Astrocyte of the spinal cord (primary cell): ENCODE data around the gene LRRC27.

Experiments
- DNase-seq: peaks from one replicate; pipeline ENCODE4 v3.0.0; 2011; ENCODE audit warnings: low read depth, low spot score
- H3K4me3 ChIP-seq: 2 replicates; pipeline ENCODE4 v1.5.1; 2011; ENCODE audit warnings: low read depth, mild to moderate bottlenecking, low read length, moderate library complexity
- CTCF ChIP-seq: IDR thresholded peaks from 2 replicates; pipeline ENCODE4 v1.5.1; 2012; ENCODE audit warnings: low read depth, mild to moderate bottlenecking, low read length, inconsistent platforms
- in situ Hi-C: cut with HindIII; loops from 2 replicates; pipeline ENCODE4 v1.10.0; 2017; ENCODE audit warnings: low sequenced_read_pairs

Gene LRRC27

GRCh38 chr10:132338876-132339275 lies 6.9 kb downstream of the LRRC27 start:
- no peak for TF ChIP-seq CTCF
- in situ Hi-C loops, result no loop called here
- DNase-seq, result no peak
- no peak overlapping the region for H3K4me3 ChIP-seq

- no peak overlapping the region for H3K4me3 ChIP-seq
- DNase-seq, result no peak
- TF ChIP-seq CTCF, result no peak
- in situ Hi-C loops, result no loop called here
Observed at GRCh38 chr10:132339276-132339675, 7.3 kb downstream of the LRRC27 start.

- no peak for TF ChIP-seq CTCF
- DNase-seq, result no peak
- in situ Hi-C loops, result no loop called here
- no peak overlapping the region for H3K4me3 ChIP-seq
Observed at GRCh38 chr10:132341017-132341416, 9.0 kb downstream of the LRRC27 start.

GRCh38 chr10:132341781-132342180 lies 9.8 kb downstream of the LRRC27 start:
- no peak overlapping the region for H3K4me3 ChIP-seq
- in situ Hi-C loops, result no loop called here
- DNase-seq, result no peak
- TF ChIP-seq CTCF, result no peak

- in situ Hi-C loops, result no loop called here
- TF ChIP-seq CTCF, result no peak
- no peak overlapping the region for H3K4me3 ChIP-seq
- DNase-seq, result no peak
Observed at GRCh38 chr10:132342553-132342952, 10.6 kb downstream of the LRRC27 start.

- in situ Hi-C loops, result no loop called here
- DNase-seq, result no peak
- no peak overlapping the region for H3K4me3 ChIP-seq
- no peak for TF ChIP-seq CTCF
Observed at GRCh38 chr10:132344386-132344785, 12.4 kb downstream of the LRRC27 start.

- in situ Hi-C loops, result no loop called here
- H3K4me3 ChIP-seq, result no peak overlapping the region
- no peak for TF ChIP-seq CTCF
- DNase-seq, result no peak
Observed at GRCh38 chr10:132345345-132345744, 13.4 kb downstream of the LRRC27 start.
